Tibial artery (tissue), 4 donors: ENCODE measurements around the gene PRSS22.

Experiments
- DNase-seq, 2 donors: peaks; one replicate each; pipeline ENCODE4 v3.0.0-alpha.2; 2019
- H3K27ac ChIP-seq, 2 donors: fragments of 200-600 bp; sonication (generic) in 1 of 2; 1 replicate in 1 of 2; 2 replicates in 1 of 2; pipeline ENCODE4 v1.5.1; 2018 to 2019; ENCODE audit warnings: mild to moderate bottlenecking in 1 of 2
- H3K27me3 ChIP-seq, 2 donors: fragments of 200-600 bp; sonication (generic) in 1 of 2; one replicate each; pipeline versions ENCODE4 v1.5.1 to v1.6.0; 2016 to 2019
- H3K36me3 ChIP-seq, 3 donors: fragments of 200-600 bp; sonication (generic) in 2 of 3; one replicate each; pipeline ENCODE4 v1.5.1; 2016 to 2019; ENCODE audit warnings: mild to moderate bottlenecking in 2 of 3
- H3K4me1 ChIP-seq, 4 donors: fragments of 200-600 bp; sonication (generic) in 2 of 4; 1 replicate in 3 of 4; 2 replicates in 1 of 4; pipeline ENCODE4 v1.5.1; 2016 to 2019
- H3K4me3 ChIP-seq, 2 donors: fragments of 200-600 bp; sonication (generic) in 1 of 2; 1 replicate in 1 of 2; 2 replicates in 1 of 2; pipeline ENCODE4 v1.5.1; 2018 to 2019; ENCODE audit warnings: mild to moderate bottlenecking in 2 of 2
- H3K9me3 ChIP-seq, 3 donors: fragments of 200-600 bp; sonication (generic) in 1 of 3; one replicate each; pipeline ENCODE4 v1.5.1; 2016 to 2019
- intact Hi-C: fragments of 100-400 bp; cut with DNase I; formaldehyde crosslinking; loops from one replicate; pipeline ENCODE4 v1.15.0; 2023; ENCODE audit warnings: low total_unique reads
- TF ChIP-seq, protein P1 (sequence below), 2 experiments: fragments of 200-600 bp in 1 of 2; fragments of 450-650 bp in 1 of 2; IDR thresholded peaks; one replicate each; pipeline ENCODE4 v1.5.1; 2017 to 2019; ENCODE audit warnings: antibody characterized with exemption in 2 of 2, mild to moderate bottlenecking in 1 of 2, moderate library complexity in 1 of 2

Gene PRSS22

DNA sequence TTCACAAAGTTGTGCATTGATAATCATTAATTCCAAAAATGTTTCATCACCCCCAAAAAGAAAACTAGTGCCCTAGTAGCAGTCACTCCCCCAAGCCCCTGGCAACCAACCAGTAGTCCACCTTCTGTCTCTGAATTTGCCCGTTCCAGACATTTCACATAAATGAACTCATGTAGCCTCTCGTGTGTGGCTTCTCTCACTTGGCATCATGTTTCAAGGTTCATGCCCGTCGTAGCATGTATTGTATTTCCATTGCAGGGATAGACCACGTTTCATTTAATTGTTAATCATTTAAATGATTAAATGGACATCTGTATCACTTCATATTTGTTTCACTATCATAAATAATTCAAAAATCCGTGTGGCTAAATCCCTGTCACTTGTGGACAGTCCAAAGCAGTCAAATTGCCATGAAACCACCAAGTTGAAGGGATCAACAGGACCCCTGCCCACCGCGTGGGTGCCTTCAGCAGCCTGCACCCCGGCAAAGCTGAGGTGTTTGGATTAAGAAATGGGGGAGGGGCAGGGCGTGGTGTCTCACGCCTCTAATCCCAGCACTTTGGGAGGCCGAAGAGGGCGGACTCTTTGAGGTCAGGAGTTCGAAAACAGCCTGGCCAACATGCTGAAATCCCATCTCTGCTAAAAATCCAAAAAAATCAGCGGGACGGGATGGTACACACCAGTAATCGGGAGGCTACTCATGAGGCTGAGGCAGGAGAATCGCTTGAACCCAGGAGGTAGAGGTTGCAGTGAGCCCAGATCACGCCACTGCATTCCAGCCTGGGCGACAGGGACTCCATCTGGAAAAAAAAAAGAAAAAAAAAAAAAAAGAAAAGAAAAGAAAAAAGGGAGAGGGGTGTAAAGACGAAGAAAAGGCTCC, 16.3 kb upstream of the PRSS22 start:
- Histone ChIP-seq H3K27me3 (no peaks in the 10 kb centered on the region), H3K9me3 (no peaks in the 10 kb centered on the region), H3K4me1 (peaks cover 0 to 7% (median 2%) of the 10 kb centered on the region in 4 donors), H3K27ac (no peak overlapping the region), H3K36me3 (no peaks in the 10 kb centered on the region), H3K4me3 (no peak overlapping the region)
- peak in 1 of 2 donors; percentile 56 for DNase-seq
- intact Hi-C loops, result loop anchor here (2.0 kb wide), 1 partner anchor 45 kb away; no protein-coding TSS in a partner anchor
- TF ChIP-seq, protein P1, sequence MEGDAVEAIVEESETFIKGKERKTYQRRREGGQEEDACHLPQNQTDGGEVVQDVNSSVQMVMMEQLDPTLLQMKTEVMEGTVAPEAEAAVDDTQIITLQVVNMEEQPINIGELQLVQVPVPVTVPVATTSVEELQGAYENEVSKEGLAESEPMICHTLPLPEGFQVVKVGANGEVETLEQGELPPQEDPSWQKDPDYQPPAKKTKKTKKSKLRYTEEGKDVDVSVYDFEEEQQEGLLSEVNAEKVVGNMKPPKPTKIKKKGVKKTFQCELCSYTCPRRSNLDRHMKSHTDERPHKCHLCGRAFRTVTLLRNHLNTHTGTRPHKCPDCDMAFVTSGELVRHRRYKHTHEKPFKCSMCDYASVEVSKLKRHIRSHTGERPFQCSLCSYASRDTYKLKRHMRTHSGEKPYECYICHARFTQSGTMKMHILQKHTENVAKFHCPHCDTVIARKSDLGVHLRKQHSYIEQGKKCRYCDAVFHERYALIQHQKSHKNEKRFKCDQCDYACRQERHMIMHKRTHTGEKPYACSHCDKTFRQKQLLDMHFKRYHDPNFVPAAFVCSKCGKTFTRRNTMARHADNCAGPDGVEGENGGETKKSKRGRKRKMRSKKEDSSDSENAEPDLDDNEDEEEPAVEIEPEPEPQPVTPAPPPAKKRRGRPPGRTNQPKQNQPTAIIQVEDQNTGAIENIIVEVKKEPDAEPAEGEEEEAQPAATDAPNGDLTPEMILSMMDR (IDR thresholded peaks at IDR 0.05), result no peak

DNA sequence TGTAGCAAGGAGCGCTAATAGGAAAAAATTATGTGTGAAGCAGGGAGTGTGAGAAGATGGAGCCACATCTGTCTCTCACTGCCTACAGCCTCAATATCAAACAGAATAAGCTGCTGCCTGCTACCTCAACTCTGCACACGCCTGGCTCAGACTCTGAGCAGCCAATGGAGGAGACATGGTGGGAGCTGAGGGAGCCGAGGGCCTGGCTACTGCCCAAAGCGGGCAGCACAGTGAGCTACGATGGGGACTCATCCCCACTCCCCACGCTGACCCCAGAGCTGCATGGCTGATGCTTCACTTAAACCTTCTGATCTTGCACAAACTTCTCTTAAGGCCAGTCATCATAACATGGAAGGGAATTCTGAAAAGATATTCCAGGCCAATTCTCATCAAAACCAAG, 14.0 kb upstream of the PRSS22 start:
- Histone ChIP-seq H3K9me3 (no peaks in the 10 kb centered on the region), H3K36me3 (no peaks in the 10 kb centered on the region), H3K27ac (no peak overlapping the region), H3K4me3 (no peak overlapping the region), H3K4me1 (peaks cover 0 to 16% (median 6%) of the 10 kb centered on the region in 4 donors), H3K27me3 (no peaks in the 10 kb centered on the region)
- no peak for DNase-seq
- intact Hi-C loops, result no loop called here
- TF ChIP-seq, protein P1 (IDR thresholded peaks at IDR 0.05), result no peak

DNA sequence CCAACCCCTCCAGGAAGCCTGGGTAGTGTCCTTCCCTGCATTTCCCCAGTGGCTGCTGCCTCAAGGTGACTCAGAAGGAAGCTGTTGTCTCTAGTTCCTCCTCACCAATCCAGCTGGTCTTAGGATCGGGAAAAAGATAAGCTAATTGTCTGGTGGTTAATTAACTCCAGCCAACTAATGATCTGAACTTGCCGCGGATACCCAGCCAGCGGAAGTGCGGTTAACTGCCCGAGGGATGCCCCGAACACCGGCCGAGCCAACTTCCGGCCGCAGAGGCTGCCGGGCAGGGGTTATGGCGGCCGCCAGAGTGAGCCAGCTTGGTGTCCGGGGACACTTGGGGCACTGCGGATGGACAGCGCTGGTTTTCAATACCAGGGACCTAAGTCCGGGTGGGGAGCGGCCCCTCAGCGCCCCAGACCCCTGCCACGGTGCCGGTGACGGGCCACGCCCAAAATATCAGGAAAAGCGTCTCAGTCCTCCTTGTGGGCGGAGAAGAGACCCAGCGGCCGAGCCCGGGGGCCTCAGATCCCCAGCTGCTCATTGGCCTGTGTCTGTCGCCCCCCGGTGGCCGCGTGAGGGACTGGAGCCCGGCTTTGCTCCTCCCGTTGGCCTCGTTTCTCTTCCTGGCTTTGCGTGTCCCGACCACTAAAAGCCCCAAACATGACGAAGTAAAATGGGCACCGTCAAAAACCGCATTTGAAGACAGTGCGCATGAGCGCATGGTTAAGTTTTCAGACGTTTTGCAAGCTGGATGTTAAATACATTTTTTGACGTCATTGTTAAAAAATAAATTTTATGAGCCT, 10.2 kb upstream of the PRSS22 start:
- no peaks in the 10 kb centered on the region for H3K9me3 ChIP-seq
- H3K4me1 ChIP-seq, result peaks cover 0 to 9% (median 4%) of the 10 kb centered on the region in 4 donors
- intact Hi-C loops, result no loop called here
- H3K27ac ChIP-seq, result peak overlapping the region; percentile 84 to 88
- peak; percentile 93 to 95 for DNase-seq
- H3K36me3 ChIP-seq, result no peaks in the 10 kb centered on the region
- peak overlapping the region; percentile 63 to 73 for H3K4me3 ChIP-seq
- H3K27me3 ChIP-seq, result peaks cover 0 to 15% of the 10 kb centered on the region in 2 donors
- TF ChIP-seq, protein P1 (IDR thresholded peaks at IDR 0.05), result peak; percentile 94 to 97

DNA sequence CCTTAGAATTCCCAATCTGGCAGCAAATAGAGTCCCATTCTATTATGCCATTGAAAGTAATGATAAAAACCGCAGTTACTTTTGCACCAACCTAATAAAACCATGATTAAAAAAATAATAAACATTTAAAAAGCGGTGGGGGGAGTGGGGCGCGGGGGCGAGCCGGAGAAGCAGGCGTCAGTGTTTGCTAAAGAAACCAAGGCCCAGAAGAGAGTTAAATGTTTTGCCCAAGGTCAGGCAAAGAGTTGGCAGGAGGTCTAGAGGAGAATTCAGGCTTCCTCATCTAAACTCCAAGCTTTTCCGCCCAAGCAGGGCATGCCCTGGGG, 9.7 kb upstream of the PRSS22 start:
- intact Hi-C loops, result no loop called here
- TF ChIP-seq, protein P1 (IDR thresholded peaks at IDR 0.05), result no peak
- peak overlapping the region; percentile 63 to 73 for H3K4me3 ChIP-seq

DNA sequence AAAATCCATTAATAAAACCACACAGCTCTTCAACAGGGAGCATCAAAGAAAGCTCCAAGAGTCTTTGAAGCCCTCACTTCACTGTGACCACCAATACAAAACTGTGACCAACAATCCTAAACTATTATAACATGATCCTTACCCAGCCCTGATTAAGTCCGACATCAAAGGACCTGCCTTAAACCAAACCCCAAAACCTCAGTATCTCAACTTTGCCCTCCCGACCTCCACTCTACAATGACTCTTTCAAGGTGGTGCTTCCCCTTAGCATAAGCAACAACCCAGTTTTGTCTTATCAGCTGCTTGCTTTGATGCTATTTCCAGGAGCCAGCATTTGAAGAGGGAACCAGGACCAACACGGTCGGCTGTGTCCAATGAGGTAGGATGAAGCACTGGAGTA, 8.5 kb upstream of the PRSS22 start:
- DNase-seq, result peak in 1 of 2 donors; percentile 31
- Histone ChIP-seq H3K27me3 (peaks cover 0 to 21% of the 10 kb centered on the region in 2 donors), H3K4me1 (peaks cover 0 to 9% (median 4%) of the 10 kb centered on the region in 4 donors), H3K27ac (no peak overlapping the region), H3K36me3 (no peaks in the 10 kb centered on the region), H3K9me3 (no peaks in the 10 kb centered on the region), H3K4me3 (no peak overlapping the region)
- TF ChIP-seq, protein P1 (IDR thresholded peaks at IDR 0.05), result no peak
- intact Hi-C loops, result no loop called here

More for the DNA sequence above, 9.7 kb upstream of the PRSS22 start:
- Histone ChIP-seq H3K4me1 (peaks cover 0 to 9% (median 4%) of the 10 kb centered on the region in 4 donors), H3K27ac (peak overlapping the region; percentile 84 to 88), H3K27me3 (peaks cover 0 to 18% of the 10 kb centered on the region in 2 donors), H3K9me3 (no peaks in the 10 kb centered on the region), H3K36me3 (no peaks in the 10 kb centered on the region)
- DNase-seq, result no peak
